GM19193 (cell line): ENCODE data around the gene LONP2.
A peak's percentile ranks its signal among the peaks of the same experiment; 100 is the strongest.

Source experiments
- POLR2A ChIP-seq: IDR thresholded peaks from 4 replicates; pipeline ENCODE4 v1.6.1; 2011; ENCODE audit not compliant: insufficient read depth, insufficient read length; ENCODE audit errors: extremely low read depth

LONP2 gene

DNA sequence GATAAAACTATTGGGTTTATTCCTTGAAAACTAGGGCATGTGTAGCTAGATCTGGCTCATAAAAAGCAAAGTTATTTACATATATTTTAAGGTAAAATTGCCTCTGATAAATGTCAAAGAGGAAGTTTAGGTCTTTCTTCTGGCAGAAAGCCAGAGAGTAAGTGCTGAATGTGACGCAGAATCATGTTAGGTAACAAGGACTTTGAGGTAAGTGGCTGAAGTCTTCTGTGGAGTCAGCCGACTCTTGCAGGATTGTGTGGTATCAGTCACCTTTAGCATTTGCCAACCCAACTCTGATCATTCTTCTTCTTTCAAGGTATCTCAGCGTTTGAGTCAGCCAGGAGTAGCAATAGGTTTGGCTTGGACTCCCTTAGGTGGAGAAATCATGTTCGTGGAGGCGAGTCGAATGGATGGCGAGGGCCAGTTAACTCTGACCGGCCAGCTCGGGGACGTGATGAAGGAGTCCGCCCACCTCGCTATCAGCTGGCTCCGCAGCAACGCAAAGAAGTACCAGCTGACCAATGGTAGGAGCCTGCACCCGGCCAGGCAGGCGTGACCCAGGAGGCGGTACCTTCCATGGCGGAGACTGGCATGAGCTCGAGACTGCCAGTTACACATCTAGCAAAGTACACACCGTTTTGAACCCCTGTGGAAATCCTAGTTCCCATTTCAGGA, 103.2 kb downstream of the LONP2 start:
- TF ChIP-seq POLR2A, result no peak

DNA sequence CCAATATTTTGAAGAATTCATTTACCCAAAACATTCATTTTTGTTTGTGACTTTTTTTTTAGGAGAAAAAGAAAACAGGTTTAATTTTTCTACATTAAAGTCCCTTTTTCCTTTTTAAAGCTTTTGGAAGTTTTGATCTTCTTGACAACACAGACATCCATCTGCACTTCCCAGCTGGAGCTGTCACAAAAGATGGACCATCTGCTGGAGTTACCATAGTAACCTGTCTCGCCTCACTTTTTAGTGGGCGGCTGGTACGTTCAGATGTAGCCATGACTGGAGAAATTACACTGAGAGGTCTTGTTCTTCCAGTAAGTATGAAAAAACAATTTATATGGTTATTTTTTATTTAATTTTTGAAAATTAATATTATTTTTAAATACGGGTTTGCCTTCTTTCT, 103.9 kb downstream of the LONP2 start:
- no peak for TF ChIP-seq POLR2A

DNA sequence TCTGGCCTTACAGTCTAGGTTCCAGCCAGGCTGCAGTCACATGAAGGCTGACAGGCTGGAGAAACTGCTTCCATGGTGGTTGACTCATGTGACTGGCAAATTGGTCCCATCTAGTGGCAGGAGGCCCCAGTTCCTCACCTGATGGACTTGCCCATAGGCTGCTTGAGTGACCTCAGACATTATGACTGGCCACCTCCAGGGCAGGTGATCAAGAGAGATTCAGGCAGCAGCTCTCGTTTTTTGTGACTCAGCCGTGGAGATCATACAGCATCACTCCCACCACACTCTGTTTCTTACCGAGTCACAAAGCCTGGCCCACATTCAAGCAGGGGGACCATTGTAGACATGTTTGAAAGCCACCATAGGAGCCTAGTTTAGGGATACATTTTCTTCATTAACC, 106.6 kb downstream of the LONP2 start:
- TF ChIP-seq POLR2A, result no peak

DNA sequence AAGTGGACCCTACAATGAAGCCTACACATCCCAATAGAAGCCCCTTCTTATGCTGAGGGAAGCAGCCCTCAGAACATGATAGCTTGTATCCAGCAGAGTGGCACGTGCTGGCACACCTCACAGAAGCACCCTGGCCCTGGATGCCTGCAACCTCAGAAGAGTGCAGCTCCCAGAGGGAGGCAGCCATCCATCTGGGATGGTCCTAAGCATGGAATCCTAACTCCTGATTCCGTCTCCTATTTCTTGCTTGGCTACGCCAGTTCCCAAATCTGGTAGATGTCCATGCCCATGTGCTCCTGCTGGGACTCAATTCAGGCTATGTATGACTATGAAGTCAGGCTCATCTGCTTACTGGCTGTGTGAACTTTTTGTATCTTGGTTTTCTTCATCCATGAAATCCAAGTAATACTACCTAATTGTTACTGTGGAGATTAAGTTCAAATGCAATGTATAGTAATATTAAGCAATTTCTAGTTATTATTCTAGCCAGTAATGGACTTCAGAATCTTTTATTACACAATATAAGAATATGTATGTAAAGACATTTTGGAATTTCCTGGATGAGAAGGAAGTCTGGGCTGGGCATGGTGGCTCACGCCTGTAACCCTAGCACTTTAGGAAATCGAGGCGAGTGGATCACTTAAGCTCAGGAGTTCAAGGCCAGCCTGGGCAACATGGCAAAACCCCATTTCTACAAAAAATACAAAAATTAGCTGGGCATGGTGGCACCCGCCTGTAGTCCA, 108.7 kb downstream of the LONP2 start:
- no peak for TF ChIP-seq POLR2A

DNA sequence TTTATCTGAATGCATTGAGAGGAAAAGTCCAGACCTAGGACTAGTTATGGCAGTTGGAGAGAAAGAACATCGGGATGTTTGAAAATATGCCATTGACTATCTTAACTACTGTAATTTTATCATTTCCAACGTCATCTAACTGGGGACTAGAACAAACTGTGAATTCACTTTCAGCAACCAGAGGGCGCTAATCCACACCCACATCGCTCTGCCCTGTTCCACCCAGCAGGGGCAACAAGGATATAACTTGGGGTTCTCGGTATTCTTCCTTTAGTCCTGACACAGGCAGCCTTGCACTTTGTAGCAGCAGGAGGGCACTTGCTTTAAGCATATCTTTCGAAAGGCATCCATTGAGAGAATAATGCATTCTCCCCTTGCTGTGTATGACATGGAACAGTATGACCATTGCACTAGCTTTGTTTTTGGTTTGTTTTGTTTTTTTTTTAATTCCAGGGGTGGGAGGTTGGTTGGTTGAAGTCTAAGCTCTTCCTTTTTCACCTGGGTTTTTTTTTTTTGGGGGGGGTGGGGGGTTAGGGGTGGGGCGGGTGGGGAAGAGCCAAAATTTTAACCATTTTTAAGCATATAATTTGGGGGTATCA, 109.6 kb downstream of the LONP2 start:
- TF ChIP-seq POLR2A, result no peak

DNA sequence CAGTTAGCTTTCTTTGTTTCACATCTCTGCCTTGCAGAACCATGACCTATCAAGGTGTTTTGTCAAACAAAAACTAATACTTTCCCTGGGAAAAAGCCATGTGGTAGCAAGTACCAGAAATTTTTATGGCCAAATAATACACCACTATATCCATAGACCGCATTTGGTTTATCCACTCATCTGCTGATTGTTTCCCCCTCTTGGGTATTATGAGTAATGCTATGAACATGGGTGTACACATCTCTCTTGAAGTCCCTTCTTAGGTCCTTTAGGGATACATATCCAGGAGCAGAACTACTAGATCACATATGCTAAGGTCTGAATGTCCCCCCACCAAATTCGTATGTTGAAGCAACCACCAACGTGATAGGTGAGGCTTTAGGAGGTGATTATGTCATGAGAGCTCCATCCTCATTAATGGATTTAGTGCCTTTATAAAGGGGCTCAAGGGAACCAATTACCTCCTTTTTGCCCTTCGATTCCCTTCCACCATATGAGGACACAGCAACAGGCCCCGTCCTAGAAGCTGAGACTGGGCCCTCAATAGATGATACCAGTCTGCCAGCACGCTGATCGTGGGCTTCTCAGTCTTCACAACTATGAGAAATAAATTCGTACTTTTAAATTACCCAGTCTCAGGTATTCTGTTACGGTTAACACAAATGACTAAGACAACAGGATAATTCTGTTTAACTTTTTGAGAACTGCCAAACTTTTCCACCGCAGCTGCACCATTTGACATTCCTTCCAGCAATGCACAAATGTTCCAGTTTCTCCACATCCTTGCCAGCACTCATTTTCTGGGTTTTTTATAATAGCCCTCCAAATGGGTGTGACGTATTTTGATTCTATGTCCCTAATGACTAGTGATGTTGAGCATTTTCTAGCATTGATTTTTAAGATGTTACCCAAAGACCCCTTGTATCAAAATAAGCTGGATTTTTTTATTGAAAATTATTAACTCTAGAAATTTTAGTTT, 111.1 kb downstream of the LONP2 start:
- TF ChIP-seq POLR2A, result no peak

DNA sequence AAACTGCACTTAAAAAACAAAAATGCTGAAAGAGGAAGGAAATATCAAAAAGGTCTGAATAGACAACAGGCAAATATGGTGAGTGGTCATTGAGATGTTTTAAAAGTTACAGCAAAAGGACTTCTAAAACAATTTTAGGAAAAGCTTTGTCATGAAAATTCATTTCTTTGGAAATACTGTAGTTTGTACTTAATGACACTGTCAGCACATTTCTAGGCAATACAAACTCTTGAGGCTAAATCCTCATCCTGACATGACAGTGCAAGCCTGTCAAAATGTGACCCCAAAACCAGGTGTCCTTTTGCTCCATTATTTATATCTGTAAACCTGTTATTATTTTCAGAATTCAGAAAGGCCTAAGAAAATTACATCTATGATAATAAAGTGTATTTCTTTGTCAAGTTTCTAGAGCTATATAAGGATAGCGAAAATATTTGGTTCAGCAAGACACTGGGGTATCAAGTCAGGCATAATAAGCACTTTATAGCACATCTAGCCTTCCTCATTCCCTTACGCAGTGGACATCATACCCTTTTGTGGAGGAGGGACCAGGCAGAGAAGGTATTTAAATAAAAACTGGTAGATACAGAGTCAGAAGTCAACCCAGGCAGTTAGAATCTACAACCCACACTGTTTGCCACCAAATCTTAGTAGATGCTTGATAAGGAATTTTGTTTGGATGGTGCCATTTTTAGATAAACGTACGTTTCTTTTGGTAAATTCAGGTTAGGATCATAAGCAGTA, 112.7 kb downstream of the LONP2 start:
- no peak for TF ChIP-seq POLR2A

DNA sequence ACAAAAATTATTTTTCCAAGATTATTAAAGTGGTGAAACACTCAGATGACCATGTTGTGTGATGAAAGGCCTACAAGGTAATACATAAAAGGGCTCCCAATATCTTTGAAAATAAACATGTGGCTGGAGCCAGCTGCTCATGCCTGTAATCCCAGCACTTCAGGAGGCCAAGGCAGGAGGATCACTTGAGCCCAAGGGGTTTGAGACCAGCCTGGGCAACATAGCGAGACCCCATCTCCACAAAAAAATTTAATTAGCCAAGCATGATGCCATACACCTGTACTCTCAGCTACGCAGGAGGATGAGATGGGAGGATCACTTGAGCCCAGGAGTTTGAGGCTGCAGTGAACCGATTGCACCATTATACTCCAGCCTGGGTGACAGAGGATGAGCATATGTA, 114.3 kb downstream of the LONP2 start:
- TF ChIP-seq POLR2A, result no peak

DNA sequence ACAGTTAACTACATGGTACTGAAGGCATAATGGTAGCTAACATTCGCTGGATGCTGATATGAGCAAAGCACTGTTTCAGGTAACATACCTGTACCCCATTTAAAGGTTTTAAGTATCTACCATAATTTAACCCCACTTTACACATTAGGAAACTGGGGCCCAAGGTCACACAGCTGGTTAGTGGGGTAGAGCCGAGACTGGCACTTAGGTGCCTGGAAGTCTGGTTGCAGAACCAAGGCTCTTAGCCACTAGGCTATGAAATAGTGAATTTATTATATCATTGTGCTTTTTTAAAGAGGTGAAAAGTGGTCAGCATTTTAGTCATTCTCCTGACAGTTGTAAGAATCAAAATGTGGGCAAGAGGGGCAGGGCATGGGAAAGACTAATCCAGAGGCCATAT, 115.9 kb downstream of the LONP2 start:
- TF ChIP-seq POLR2A, result no peak

DNA sequence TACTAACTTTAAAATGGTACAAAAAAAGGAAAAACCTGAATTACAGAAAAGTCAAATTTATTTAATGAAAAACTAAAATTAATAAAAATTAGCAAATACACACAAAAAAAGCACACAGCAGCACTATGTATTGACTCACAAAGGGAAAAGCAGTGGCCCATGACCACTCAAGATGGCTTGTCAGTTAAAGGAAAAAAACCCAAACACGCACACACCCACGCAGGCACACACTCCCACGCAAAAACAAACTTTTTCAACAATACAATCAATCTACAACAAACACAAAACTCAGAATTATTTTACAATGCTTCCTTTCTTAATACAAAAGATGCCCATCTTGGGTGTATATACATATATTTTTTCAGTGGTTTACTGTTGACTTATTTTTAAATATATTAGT, 116.9 kb downstream of the LONP2 start:
- no peak for TF ChIP-seq POLR2A

DNA sequence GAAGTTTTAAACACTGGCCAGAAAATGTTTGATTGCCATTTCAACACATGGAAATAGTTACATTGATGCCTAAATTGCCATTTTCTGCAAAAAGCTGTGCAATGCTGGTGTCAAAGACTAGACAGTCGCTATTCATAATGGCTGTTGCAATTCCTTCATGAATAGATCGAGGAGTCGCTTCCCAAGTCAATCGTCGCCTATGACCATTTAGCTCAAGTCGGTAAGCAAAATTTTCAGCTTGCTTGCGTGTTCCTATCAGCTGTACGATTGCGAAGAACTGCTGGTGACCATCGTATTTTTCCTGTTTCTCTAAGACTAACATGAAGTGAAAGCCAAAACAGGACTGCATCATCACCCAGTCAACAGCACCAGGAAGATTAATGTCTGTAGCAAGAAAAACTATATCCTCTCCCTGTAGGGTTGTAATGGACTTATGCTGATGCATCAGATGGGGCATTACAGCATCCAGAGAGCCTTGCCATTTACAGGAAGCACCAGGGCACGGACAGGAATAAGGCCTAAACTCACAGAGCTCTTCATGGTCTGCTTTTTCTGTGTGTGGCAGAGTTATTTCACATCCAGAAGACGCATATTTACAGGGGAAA, 117.5 kb downstream of the LONP2 start:
- no peak for TF ChIP-seq POLR2A

DNA sequence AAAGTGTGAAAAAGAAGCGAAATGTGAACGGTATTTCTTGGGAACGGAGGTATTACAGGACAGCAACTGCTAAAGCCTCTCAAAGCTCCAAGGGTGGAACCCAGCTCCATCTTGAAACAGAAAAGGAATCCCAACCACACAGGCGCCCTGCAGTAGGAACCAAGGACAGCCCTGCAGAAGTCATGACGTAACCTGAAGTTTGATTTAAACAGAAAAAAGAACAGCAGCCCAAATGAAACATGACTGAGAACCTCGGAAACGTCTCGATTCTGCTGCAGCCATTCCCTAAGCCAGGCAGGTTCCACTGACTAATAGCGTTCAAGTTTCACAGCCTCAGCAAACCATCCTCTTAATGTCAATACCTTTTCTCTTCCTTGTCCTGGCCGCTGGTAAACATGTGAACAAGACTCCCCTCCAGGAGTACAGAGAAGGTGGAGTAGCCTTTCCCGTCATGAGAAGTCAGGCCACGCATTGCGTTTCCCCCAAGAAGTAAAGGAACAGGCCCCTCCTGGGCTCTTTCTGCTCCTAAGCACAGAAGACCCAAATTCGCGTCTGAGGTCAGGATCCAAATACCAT, 121.0 kb downstream of the LONP2 start:
- TF ChIP-seq POLR2A, result no peak

DNA sequence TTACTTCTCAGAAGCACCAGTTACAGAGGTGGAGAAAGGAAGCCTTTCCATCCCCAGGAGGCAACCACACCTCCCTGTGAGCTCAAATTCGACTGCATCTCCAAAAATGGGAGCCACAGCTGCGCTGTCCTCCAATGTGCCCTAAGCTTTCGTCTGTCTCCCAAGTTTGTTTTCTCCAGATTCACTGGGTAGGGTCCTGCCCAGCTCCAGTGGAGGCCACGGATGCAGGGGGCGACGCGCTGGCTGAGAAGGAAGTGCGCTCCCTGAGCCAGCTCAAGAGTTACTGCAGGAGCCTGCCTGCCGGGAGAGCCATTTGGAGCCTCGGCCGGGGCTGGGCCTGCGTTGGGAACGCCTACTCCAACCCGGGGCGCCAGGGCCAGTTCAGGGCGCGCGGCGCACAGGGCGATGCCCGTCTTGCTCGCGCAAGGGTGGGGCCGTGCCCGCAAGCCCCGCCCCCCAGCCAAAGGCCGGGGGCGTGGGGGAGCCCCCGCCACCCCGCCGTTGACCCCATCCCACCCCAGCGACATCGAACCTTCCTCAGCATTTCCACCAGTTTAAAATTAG, 121.6 kb downstream of the LONP2 start:
- peak; percentile 55 for TF ChIP-seq POLR2A

DNA sequence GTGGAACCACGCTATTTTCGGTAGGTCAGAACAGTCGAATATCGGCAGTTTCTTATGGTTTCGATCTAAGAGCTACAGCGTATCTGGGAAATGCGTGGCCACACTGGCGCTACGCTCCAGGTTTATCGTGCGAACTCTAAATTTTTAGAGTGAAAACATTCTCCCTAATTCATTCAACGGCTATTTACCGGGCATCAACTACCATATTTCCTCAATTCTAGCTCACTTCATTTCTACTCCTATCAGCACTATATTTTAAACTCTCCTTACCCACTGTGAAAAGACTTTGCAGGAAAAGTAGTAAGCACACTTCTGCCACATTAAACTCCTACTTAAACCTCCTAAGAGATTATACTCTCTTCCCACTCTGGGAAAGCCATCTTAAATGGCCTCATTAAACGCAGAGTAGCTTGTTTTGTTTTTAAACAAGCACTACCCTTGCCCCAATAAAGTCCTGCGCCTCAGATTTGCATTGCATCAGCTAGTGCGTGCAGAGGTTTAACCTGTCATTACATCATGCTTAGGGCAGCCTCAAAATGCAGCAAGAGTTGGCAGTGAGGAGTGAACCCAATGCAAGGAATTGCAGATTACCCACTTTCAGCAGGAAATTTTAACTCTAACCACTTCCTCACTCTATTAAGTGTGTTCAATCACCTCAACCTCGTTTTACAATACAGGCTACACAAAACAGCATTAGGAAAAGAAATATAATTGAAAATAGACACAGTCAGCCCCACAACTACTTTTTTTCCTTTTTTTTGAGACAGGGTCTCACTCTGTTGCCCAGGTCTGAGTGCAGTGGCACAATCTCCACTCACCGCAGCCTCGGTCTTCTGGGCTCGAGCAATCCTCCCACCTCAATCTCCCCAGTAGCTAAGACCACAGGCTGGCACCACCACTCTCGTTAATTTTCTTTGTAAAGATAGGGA, 122.3 kb downstream of the LONP2 start:
- TF ChIP-seq POLR2A, result no peak
